ENCODE measurements around the gene TMEM168. TPM values are rescaled to one million over a fixed set of nuclear protein-coding genes. Genes with fewer than 3 reads are reported as not detected.

Gene TMEM168
- total and polyA plus RNA-seq, 4 donors: 7.8 to 58.2 (median 19.7) TPM

DNA sequence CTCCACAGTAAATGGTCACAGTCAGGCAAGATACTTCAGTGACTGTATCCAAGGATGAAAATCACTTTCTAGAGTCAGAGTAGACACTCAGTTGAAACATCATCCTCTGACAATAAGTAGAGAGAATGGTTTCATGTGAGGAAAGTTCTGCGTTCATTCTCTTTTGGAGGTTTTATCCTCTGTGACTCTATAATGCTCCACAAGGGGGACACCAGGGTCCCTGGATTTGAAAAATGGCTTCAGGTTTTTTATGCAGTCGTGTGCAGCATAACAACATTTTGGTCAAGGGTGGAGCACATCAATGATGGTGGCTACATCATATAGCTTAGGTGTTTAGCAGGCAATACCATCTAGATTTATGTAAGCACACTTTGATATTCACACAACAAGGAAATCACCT, 40.4 kb downstream of the TMEM168 start:
- WGBS, 2 donors: 72 to 75% methylated on average over 2 of the region's 2 CpGs
- Histone ChIP-seq H3K9me3 (ENCODE audit: control insufficient read depth in 4 of 4, insufficient read depth in 3 of 4, low read length in 3 of 4) (no peaks in the 10 kb centered on the region), H3K36me3 (ENCODE audit: control insufficient read depth in 4 of 4, insufficient read depth in 4 of 4, low read length in 4 of 4) (no peaks in the 10 kb centered on the region), H3K27me3 (ENCODE audit: control insufficient read depth in 3 of 3, insufficient read depth in 3 of 3, low read length in 2 of 3) (no peaks in the 10 kb centered on the region), H3K4me1 (ENCODE audit: control insufficient read depth in 5 of 5, insufficient read depth in 5 of 5, low read length in 5 of 5) (peaks cover 0 to 1% (median 0%) of the 10 kb centered on the region in 5 donors), H3K4me3 (no peak overlapping the region), H3K27ac (ENCODE audit: low read depth in 1 of 2, low read length in 1 of 2) (no peak overlapping the region), H3K9ac (ENCODE audit: insufficient read depth in 1 of 2, low read length in 2 of 2) (no peak overlapping the region)
- TF ChIP-seq CTCF (IDR thresholded peaks at IDR 0.05; ENCODE audit: control extremely low read depth, extremely low read depth): no peak
- no peak for DNase-seq
- no peak for ATAC-seq (ENCODE audit: insufficient read depth, low FRiP score)

GRCh38 chr7:112748381-112748780, 41.8 kb downstream of the TMEM168 start:
- no peak for TF ChIP-seq CTCF (IDR thresholded peaks at IDR 0.05; ENCODE audit: control extremely low read depth, extremely low read depth)
- Histone ChIP-seq H3K27me3 (ENCODE audit: control insufficient read depth in 3 of 3, insufficient read depth in 3 of 3, low read length in 2 of 3) (no peaks in the 10 kb centered on the region), H3K4me1 (ENCODE audit: control insufficient read depth in 5 of 5, insufficient read depth in 5 of 5, low read length in 5 of 5) (peaks cover 0 to 4% (median 0%) of the 10 kb centered on the region in 5 donors), H3K9me3 (ENCODE audit: control insufficient read depth in 4 of 4, insufficient read depth in 3 of 4, low read length in 3 of 4) (no peaks in the 10 kb centered on the region), H3K36me3 (ENCODE audit: control insufficient read depth in 4 of 4, insufficient read depth in 4 of 4, low read length in 4 of 4) (no peaks in the 10 kb centered on the region), H3K9ac (ENCODE audit: insufficient read depth in 1 of 2, low read length in 2 of 2) (no peak overlapping the region), H3K4me3 (no peak overlapping the region), H3K27ac (ENCODE audit: low read depth in 1 of 2, low read length in 1 of 2) (no peak overlapping the region)
- ATAC-seq (ENCODE audit: insufficient read depth, low FRiP score) (no peak), DNase-seq (no peak)

GRCh38 chr7:112745635-112746034, 44.6 kb downstream of the TMEM168 start:
- H3K9me3 ChIP-seq (ENCODE audit: control insufficient read depth in 4 of 4, insufficient read depth in 3 of 4, low read length in 3 of 4): no peaks in the 10 kb centered on the region
- 68 to 87% methylated on average over 1 of the region's 1 CpG for WGBS, 2 donors
- peaks cover 0 to 4% (median 0%) of the 10 kb centered on the region in 5 donors for H3K4me1 ChIP-seq (ENCODE audit: control insufficient read depth in 5 of 5, insufficient read depth in 5 of 5, low read length in 5 of 5)
- H3K27me3 ChIP-seq (ENCODE audit: control insufficient read depth in 3 of 3, insufficient read depth in 3 of 3, low read length in 2 of 3): no peaks in the 10 kb centered on the region
- no peak overlapping the region for H3K9ac ChIP-seq (ENCODE audit: insufficient read depth in 1 of 2, low read length in 2 of 2)
- no peak for TF ChIP-seq CTCF (IDR thresholded peaks at IDR 0.05; ENCODE audit: control extremely low read depth, extremely low read depth)
- no peak overlapping the region for H3K27ac ChIP-seq (ENCODE audit: low read depth in 1 of 2, low read length in 1 of 2)
- H3K36me3 ChIP-seq (ENCODE audit: control insufficient read depth in 4 of 4, insufficient read depth in 4 of 4, low read length in 4 of 4): no peaks in the 10 kb centered on the region
- DNase-seq (no peak), ATAC-seq (ENCODE audit: insufficient read depth, low FRiP score) (no peak)
- no peak overlapping the region for H3K4me3 ChIP-seq

DNA sequence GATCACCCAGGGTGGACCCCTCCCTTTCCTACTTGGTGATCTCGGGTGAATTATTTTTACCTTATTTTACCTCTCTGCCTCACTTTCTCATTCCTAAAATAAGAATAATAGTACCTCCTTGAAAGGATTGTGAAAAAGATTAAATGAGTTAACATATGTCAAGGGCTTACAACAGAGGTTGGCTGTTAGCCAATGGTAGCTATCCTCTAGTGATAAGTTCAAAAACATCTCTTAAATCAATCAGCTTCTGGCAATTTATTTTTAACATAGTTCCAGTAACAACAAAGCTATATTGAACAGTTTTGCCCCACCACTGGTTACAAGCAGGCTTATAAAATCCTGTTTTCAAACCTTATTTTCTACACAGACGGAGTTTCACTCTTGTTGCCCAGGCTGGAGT, 45.4 kb downstream of the TMEM168 start:
- Histone ChIP-seq H3K4me3 (no peak overlapping the region), H3K27me3 (ENCODE audit: control insufficient read depth in 3 of 3, insufficient read depth in 3 of 3, low read length in 2 of 3) (no peaks in the 10 kb centered on the region), H3K9ac (ENCODE audit: insufficient read depth in 1 of 2, low read length in 2 of 2) (no peak overlapping the region), H3K4me1 (ENCODE audit: control insufficient read depth in 5 of 5, insufficient read depth in 5 of 5, low read length in 5 of 5) (peaks cover 0 to 4% (median 1%) of the 10 kb centered on the region in 5 donors), H3K36me3 (ENCODE audit: control insufficient read depth in 4 of 4, insufficient read depth in 4 of 4, low read length in 4 of 4) (no peaks in the 10 kb centered on the region), H3K27ac (ENCODE audit: low read depth in 1 of 2, low read length in 1 of 2) (no peak overlapping the region), H3K9me3 (ENCODE audit: control insufficient read depth in 4 of 4, insufficient read depth in 3 of 4, low read length in 3 of 4) (peaks cover 0 to 7% (median 0%) of the 10 kb centered on the region in 4 donors)
- TF ChIP-seq CTCF (IDR thresholded peaks at IDR 0.05; ENCODE audit: control extremely low read depth, extremely low read depth): no peak
- WGBS, 2 donors: 78 to 81% methylated on average over 2 of the region's 2 CpGs
- DNase-seq (peak in 1 of 3 donors; percentile 12), ATAC-seq (ENCODE audit: insufficient read depth, low FRiP score) (no peak)

All from lung (tissue), 12 donors.